H9 (cell line): ENCODE measurements around the gene MAD1L1. TPM values are rescaled to one million over a fixed set of nuclear protein-coding genes. Genes with fewer than 3 reads are reported as not detected.
"Not testable (repeated sequence)": the region's sequence is repeated elsewhere in the genome, so short reads cannot be mapped to it uniquely, and the experiment has no call there.

ENCODE experiments used
- DNase-seq: peaks from one replicate; pipeline ENCODE4 v3.0.0-alpha.2; 2017
- H2AFZ ChIP-seq: one replicate; pipeline ENCODE4 v1.6.1; 2013; ENCODE audit warnings: mild to moderate bottlenecking, low read length, control low read depth, moderate library complexity
- H2AK5ac ChIP-seq: 2 replicates; pipeline ENCODE4 v1.6.1; 2013; ENCODE audit warnings: low read length, control low read depth, mixed read lengths; ENCODE audit not compliant: insufficient read length
- H2BK120ac ChIP-seq: one replicate; pipeline ENCODE4 v1.6.1; 2013; ENCODE audit warnings: low read depth, mild to moderate bottlenecking, low read length, control low read depth, inconsistent platforms; ENCODE audit not compliant: poor library complexity, severe bottlenecking
- H2BK12ac ChIP-seq: 2 replicates; pipeline ENCODE4 v1.6.1; 2013; ENCODE audit warnings: low read length, control low read depth, mixed read lengths, low read depth; ENCODE audit not compliant: insufficient read length
- H2BK15ac ChIP-seq: 2 replicates; pipeline ENCODE4 v1.6.1; 2013; ENCODE audit warnings: low read depth, low read length, control low read depth
- H2BK20ac ChIP-seq: one replicate; pipeline ENCODE4 v1.6.1; 2013; ENCODE audit warnings: low read depth, mild to moderate bottlenecking, low read length, control low read depth, inconsistent platforms; ENCODE audit not compliant: poor library complexity, severe bottlenecking
- H2BK5ac ChIP-seq: 2 replicates; pipeline ENCODE4 v1.6.1; 2013; ENCODE audit warnings: low read length, control low read depth, mixed read lengths; ENCODE audit not compliant: insufficient read length
- H3K14ac ChIP-seq: 2 replicates; pipeline ENCODE4 v1.6.1; 2013; ENCODE audit warnings: low read length, control low read depth; ENCODE audit not compliant: insufficient read depth
- H3K18ac ChIP-seq: 2 replicates; pipeline ENCODE4 v1.6.1; 2013; ENCODE audit warnings: low read depth, mild to moderate bottlenecking, mixed read lengths, low read length, control low read depth; ENCODE audit not compliant: insufficient read length
- H3K23ac ChIP-seq: 2 replicates; pipeline ENCODE4 v1.6.1; 2013; ENCODE audit warnings: low read length, control low read depth, mixed read lengths, low read depth; ENCODE audit not compliant: insufficient read length
- H3K23me2 ChIP-seq: 2 replicates; pipeline ENCODE4 v1.6.1; 2013; ENCODE audit warnings: low read depth, mild to moderate bottlenecking, mixed read lengths, low read length, control low read depth; ENCODE audit not compliant: insufficient read length, poor library complexity, severe bottlenecking
- H3K27ac ChIP-seq: 2 replicates; pipeline ENCODE4 v1.5.1; 2013; ENCODE audit warnings: low read length, control low read depth, mixed read lengths, low read depth; ENCODE audit not compliant: insufficient read length
- H3K27me3 ChIP-seq: 2 replicates; pipeline ENCODE4 v1.6.1; 2013; ENCODE audit warnings: low read length, control low read depth, inconsistent platforms; ENCODE audit not compliant: insufficient read depth
- H3K4ac ChIP-seq: 2 replicates; pipeline ENCODE4 v1.6.1; 2013; ENCODE audit warnings: low read depth, mild to moderate bottlenecking, control low read depth, inconsistent platforms, low read length, moderate library complexity
- H3K4me1 ChIP-seq: 2 replicates; pipeline ENCODE4 v1.6.1; 2013; ENCODE audit warnings: low read length, control low read depth, inconsistent platforms; ENCODE audit not compliant: insufficient read depth
- H3K4me2 ChIP-seq: 2 replicates; pipeline ENCODE4 v1.6.1; 2013; ENCODE audit warnings: low read length, control low read depth, mixed read lengths; ENCODE audit not compliant: insufficient read length, insufficient read depth
- H3K56ac ChIP-seq: 2 replicates; pipeline ENCODE4 v1.6.1; 2013; ENCODE audit warnings: low read depth, mild to moderate bottlenecking, mixed read lengths, low read length, control low read depth; ENCODE audit not compliant: insufficient read length
- H3K79me1 ChIP-seq: 2 replicates; pipeline ENCODE4 v1.6.1; 2013; ENCODE audit warnings: low read depth, mild to moderate bottlenecking, moderate library complexity, low read length, control low read depth, inconsistent platforms; ENCODE audit not compliant: insufficient read depth, poor library complexity, severe bottlenecking
- H3K79me2 ChIP-seq: 2 replicates; pipeline ENCODE4 v1.6.1; 2013; ENCODE audit warnings: low read length, control low read depth, inconsistent platforms; ENCODE audit not compliant: insufficient read depth
- H3K9ac ChIP-seq: 2 replicates; pipeline ENCODE4 v1.6.1; 2013; ENCODE audit warnings: low read length, control low read depth, mixed read lengths; ENCODE audit not compliant: insufficient read length; ENCODE audit errors: extremely low read depth
- H3K9me3 ChIP-seq: one replicate; pipeline ENCODE4 v1.6.1; 2013; ENCODE audit warnings: low read depth, low read length, inconsistent platforms; ENCODE audit not compliant: control insufficient read depth
- H3T11ph ChIP-seq: one replicate; pipeline ENCODE4 v1.6.1; 2013; ENCODE audit warnings: mild to moderate bottlenecking, low read length, control low read depth, inconsistent platforms
- H4K20me1 ChIP-seq: one replicate; pipeline ENCODE4 v1.6.1; 2013; ENCODE audit not compliant: control insufficient read depth, insufficient read length, insufficient read depth
- H4K5ac ChIP-seq: 2 replicates; pipeline ENCODE4 v1.6.1; 2013; ENCODE audit warnings: low read depth, mild to moderate bottlenecking, mixed read lengths, low read length, control low read depth; ENCODE audit not compliant: insufficient read length
- H4K8ac ChIP-seq: replicated peaks from 2 replicates; pipeline ENCODE4 v1.6.1; 2013; ENCODE audit warnings: low read length, control low read depth, mixed read lengths, low read depth; ENCODE audit not compliant: insufficient read length
- H4K91ac ChIP-seq: 2 replicates; pipeline ENCODE4 v1.6.1; 2013; ENCODE audit warnings: low read depth, mild to moderate bottlenecking, moderate library complexity, mixed read lengths, low read length, control low read depth; ENCODE audit not compliant: insufficient read length
- H3K27ac Mint-ChIP-seq, 3 experiments: 2 replicates in 2 of 3; 3 replicates in 1 of 3; pipeline ENCODE4 v1.8.0; 2020 to 2021; ENCODE audit warnings: mixed read lengths in 3 of 3, mild to moderate bottlenecking in 1 of 3, moderate library complexity in 1 of 3
- H3K27me3 Mint-ChIP-seq: 2 replicates; pipeline ENCODE4 v1.8.0; 2021; ENCODE audit warnings: low read depth, mild to moderate bottlenecking, moderate library complexity, mixed read lengths
- H3K36me3 Mint-ChIP-seq, 3 experiments: 2 replicates in 2 of 3; 3 replicates in 1 of 3; pipeline ENCODE4 v1.8.0; 2020 to 2021; ENCODE audit warnings: low read depth in 3 of 3, mixed read lengths in 3 of 3; ENCODE audit not compliant: insufficient read depth in 1 of 3
- H3K4me1 Mint-ChIP-seq, 2 experiments: 2 replicates each; pipeline ENCODE4 v1.8.0; 2020; ENCODE audit warnings: mixed read lengths in 2 of 2
- H3K4me3 Mint-ChIP-seq, 2 experiments: 2 replicates in 1 of 2; 3 replicates in 1 of 2; pipeline ENCODE4 v1.8.0; 2020 to 2021; ENCODE audit warnings: mild to moderate bottlenecking in 2 of 2, mixed read lengths in 2 of 2, moderate library complexity in 1 of 2
- H3K9me3 Mint-ChIP-seq, 2 experiments: 2 replicates in 1 of 2; 3 replicates in 1 of 2; pipeline ENCODE4 v1.8.0; 2020; ENCODE audit warnings: mild to moderate bottlenecking in 2 of 2, mixed read lengths in 2 of 2, moderate library complexity in 1 of 2
- WGBS: extraction: QIAGEN DNeasy Blood & Tissue Kit; methylation state at CpG from one replicate; pipeline ENCODE4 v1.1.7; 2013; ENCODE audit warnings: missing lambda C conversion rate, low lambda C conversion rate, mixed read lengths; ENCODE audit not compliant: insufficient read length; ENCODE audit errors: extremely low coverage; 5-methylcytosine and 5-hydroxymethylcytosine counted together
- total RNA-seq: library from RNA; stranded (reverse); gene quantifications from 2 replicates; pipeline ENCODE4 v1.2.1, GENCODE V29; 2021

Gene MAD1L1
- total RNA-seq, 1 experiment from 2014 or later, result 39.0 TPM

GRCh38 chr7:1838544-1838872, 394.2 kb downstream of the MAD1L1 start:
- H3K27ac Mint-ChIP-seq, result peak overlapping the region in 1 of 3 experiments; percentile 40; a peak in 2 of 7 replicates
- not testable (repeated sequence) for H3K9me3 Mint-ChIP-seq, DNase-seq

DNA sequence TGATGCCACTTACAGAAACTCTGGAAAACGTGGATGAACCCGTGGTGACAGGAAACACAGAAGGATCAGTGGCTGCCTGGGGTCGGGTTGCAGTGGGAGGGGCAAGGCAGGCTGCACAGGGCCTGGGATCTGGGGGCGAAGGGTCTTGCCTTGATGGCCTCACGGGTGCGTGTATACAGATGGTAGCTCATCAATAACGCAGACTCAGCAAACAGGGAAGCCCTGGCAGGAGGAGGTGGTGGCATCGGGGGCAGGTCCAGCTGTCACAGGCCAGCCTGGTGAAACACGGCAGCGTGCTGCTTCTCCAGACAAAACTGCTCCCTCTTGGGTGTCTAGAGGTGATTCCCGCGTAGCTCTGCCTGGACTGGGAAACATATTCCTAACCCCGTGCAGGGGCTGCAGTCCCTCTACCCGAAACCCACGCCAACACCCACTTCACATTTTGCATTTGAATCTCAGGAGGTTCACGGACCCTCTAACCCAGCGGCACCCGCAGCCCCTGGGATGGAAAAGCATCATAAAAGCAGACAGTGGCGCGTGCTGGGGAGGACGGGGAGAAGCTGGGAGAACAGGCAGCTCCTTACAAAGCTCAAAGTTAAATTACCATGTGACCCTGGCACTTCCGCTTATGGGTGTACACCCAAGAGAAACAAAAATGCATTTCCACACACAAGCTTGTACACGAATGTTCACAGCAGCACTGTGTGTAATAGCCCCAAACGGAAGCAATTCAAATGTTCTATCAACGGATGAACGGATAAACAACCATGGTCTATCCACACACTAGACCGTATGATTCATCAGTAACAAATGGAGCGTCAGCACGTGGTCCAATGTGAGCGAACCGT, 394.8 kb downstream of the MAD1L1 start:
- H2AK5ac ChIP-seq, H2BK15ac ChIP-seq, H3K4me1 ChIP-seq, H3K56ac ChIP-seq, H3K79me1 ChIP-seq, H2BK120ac ChIP-seq, H3K4me3 Mint-ChIP-seq, H4K91ac ChIP-seq, H3K4ac ChIP-seq, H4K20me1 ChIP-seq, H3K9ac ChIP-seq, H3K4me2 ChIP-seq, H3T11ph ChIP-seq, H3K18ac ChIP-seq, H3K4me1 Mint-ChIP-seq, H3K27me3 Mint-ChIP-seq, H3K36me3 Mint-ChIP-seq, H3K23me2 ChIP-seq, H3K9me3 ChIP-seq, H3K27ac ChIP-seq, H2BK20ac ChIP-seq, H3K79me2 ChIP-seq, H2BK5ac ChIP-seq, H3K9me3 Mint-ChIP-seq, H4K5ac ChIP-seq, H2AFZ ChIP-seq, H4K8ac ChIP-seq, H2BK12ac ChIP-seq, H3K23ac ChIP-seq, H3K27me3 ChIP-seq, DNase-seq, H3K14ac ChIP-seq: not testable (repeated sequence)
- H3K27ac Mint-ChIP-seq, result peak overlapping the region in 1 of 3 experiments; percentile 52; a peak in 2 of 7 replicates
- WGBS, result no CpG with 5 or more reads among the region's 31 CpGs

More at GRCh38 chr7:1838544-1838872, 394.2 kb downstream of the MAD1L1 start:
- H3K4ac ChIP-seq, H3K18ac ChIP-seq, H3K4me1 ChIP-seq, H2AFZ ChIP-seq, H3K79me2 ChIP-seq, H3K4me2 ChIP-seq, H4K20me1 ChIP-seq, H2BK20ac ChIP-seq, H3K9ac ChIP-seq, H3K9me3 ChIP-seq, H3K14ac ChIP-seq, H3K23me2 ChIP-seq, H3K27me3 Mint-ChIP-seq, H4K5ac ChIP-seq, H2BK5ac ChIP-seq, H3K27ac ChIP-seq, H2AK5ac ChIP-seq, H3K56ac ChIP-seq, H3K36me3 Mint-ChIP-seq, H3K4me1 Mint-ChIP-seq, H2BK120ac ChIP-seq, H4K91ac ChIP-seq, H4K8ac ChIP-seq, H3K4me3 Mint-ChIP-seq, H3K79me1 ChIP-seq, H2BK15ac ChIP-seq, H3K27me3 ChIP-seq, H3T11ph ChIP-seq, H3K23ac ChIP-seq, H2BK12ac ChIP-seq: not testable (repeated sequence)
- WGBS, result no CpG with 5 or more reads among the region's 13 CpGs
